ENCODE data around the gene ZEB1. TPM values are rescaled to one million over a fixed set of nuclear protein-coding genes. Genes with fewer than 3 reads are reported as not detected.
A peak's percentile ranks its signal among the peaks of the same experiment; 100 is the strongest.
"Not testable (repeated sequence)": the region's sequence is repeated elsewhere in the genome, so short reads cannot be mapped to it uniquely, and the experiment has no call there.

Gene ZEB1
- total RNA-seq, 1 donor from 2014 or later, result 162 TPM

- DNase-seq, result no peak
- Mint-ChIP-seq H3K27me3 (ENCODE audit: unreplicated experiment) (no peaks in the 10 kb centered on the region), H3K9me3 (ENCODE audit: unreplicated experiment) (peaks cover 3% of the 10 kb centered on the region), H3K4me3 (ENCODE audit: unreplicated experiment) (no peak overlapping the region), H3K27ac (ENCODE audit: unreplicated experiment) (no peak overlapping the region), H3K36me3 (ENCODE audit: unreplicated experiment) (peaks cover 7% of the 10 kb centered on the region), H3K4me1 (ENCODE audit: low read depth, unreplicated experiment) (peaks cover 3% of the 10 kb centered on the region)
- TF ChIP-seq, protein P1, sequence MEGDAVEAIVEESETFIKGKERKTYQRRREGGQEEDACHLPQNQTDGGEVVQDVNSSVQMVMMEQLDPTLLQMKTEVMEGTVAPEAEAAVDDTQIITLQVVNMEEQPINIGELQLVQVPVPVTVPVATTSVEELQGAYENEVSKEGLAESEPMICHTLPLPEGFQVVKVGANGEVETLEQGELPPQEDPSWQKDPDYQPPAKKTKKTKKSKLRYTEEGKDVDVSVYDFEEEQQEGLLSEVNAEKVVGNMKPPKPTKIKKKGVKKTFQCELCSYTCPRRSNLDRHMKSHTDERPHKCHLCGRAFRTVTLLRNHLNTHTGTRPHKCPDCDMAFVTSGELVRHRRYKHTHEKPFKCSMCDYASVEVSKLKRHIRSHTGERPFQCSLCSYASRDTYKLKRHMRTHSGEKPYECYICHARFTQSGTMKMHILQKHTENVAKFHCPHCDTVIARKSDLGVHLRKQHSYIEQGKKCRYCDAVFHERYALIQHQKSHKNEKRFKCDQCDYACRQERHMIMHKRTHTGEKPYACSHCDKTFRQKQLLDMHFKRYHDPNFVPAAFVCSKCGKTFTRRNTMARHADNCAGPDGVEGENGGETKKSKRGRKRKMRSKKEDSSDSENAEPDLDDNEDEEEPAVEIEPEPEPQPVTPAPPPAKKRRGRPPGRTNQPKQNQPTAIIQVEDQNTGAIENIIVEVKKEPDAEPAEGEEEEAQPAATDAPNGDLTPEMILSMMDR (IDR thresholded peaks at IDR 0.05; ENCODE audit: partially characterized antibody, unreplicated experiment), result no peak
Measured at GRCh38 chr10:31424473-31424872, 105.5 kb downstream of the ZEB1 start.

- Mint-ChIP-seq H3K27ac (ENCODE audit: unreplicated experiment) (no peak overlapping the region), H3K9me3 (ENCODE audit: unreplicated experiment) (peaks cover 3% of the 10 kb centered on the region), H3K4me1 (ENCODE audit: low read depth, unreplicated experiment) (no peaks in the 10 kb centered on the region), H3K36me3 (ENCODE audit: unreplicated experiment) (peaks cover 7% of the 10 kb centered on the region), H3K27me3 (ENCODE audit: unreplicated experiment) (no peaks in the 10 kb centered on the region), H3K4me3 (ENCODE audit: unreplicated experiment) (no peak overlapping the region)
- no peak for DNase-seq
- TF ChIP-seq, protein P1 (IDR thresholded peaks at IDR 0.05; ENCODE audit: partially characterized antibody, unreplicated experiment), result no peak
Measured at GRCh38 chr10:31426401-31426800, 107.4 kb downstream of the ZEB1 start.

DNA sequence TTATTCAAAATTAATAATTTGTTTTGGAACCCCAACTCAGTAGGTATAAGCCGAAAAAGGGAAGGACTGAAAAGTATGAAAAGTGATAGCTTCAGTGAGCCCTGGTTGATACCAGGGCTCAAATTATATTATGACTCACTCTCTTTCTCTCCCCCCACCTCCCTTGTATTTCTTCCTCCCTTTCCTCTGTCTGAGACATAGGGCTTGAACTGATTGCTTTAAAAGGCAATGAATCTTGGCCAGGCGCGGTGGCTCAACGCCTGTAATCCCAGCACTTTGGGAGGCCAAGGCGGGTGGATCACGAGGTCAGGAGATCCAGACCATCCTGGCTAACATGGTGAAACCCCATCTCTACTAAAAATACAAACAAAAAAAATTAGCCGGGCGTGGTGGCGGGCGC lies 108.3 kb downstream of the ZEB1 start:
- H3K4me3 Mint-ChIP-seq (ENCODE audit: unreplicated experiment); H3K27ac Mint-ChIP-seq (ENCODE audit: unreplicated experiment); DNase-seq: not testable (repeated sequence)

GRCh38 chr10:31428499-31428898 lies 109.5 kb downstream of the ZEB1 start:
- not testable (repeated sequence) for H3K4me3 Mint-ChIP-seq (ENCODE audit: unreplicated experiment); H3K27me3 Mint-ChIP-seq (ENCODE audit: unreplicated experiment); H3K36me3 Mint-ChIP-seq (ENCODE audit: unreplicated experiment); DNase-seq; H3K4me1 Mint-ChIP-seq (ENCODE audit: low read depth, unreplicated experiment); H3K27ac Mint-ChIP-seq (ENCODE audit: unreplicated experiment); H3K9me3 Mint-ChIP-seq (ENCODE audit: unreplicated experiment)

More for the DNA sequence above, 108.3 kb downstream of the ZEB1 start:
- H3K9me3 Mint-ChIP-seq (ENCODE audit: unreplicated experiment); H3K4me1 Mint-ChIP-seq (ENCODE audit: low read depth, unreplicated experiment); H3K36me3 Mint-ChIP-seq (ENCODE audit: unreplicated experiment); H3K27me3 Mint-ChIP-seq (ENCODE audit: unreplicated experiment): not testable (repeated sequence)

GRCh38 chr10:31431021-31431420 lies 112.0 kb downstream of the ZEB1 start:
- Mint-ChIP-seq H3K4me1 (ENCODE audit: low read depth, unreplicated experiment) (no peaks in the 10 kb centered on the region), H3K4me3 (ENCODE audit: unreplicated experiment) (no peak overlapping the region), H3K27me3 (ENCODE audit: unreplicated experiment) (no peaks in the 10 kb centered on the region), H3K9me3 (ENCODE audit: unreplicated experiment) (peaks cover 5% of the 10 kb centered on the region), H3K27ac (ENCODE audit: unreplicated experiment) (no peak overlapping the region), H3K36me3 (ENCODE audit: unreplicated experiment) (peaks cover 12% of the 10 kb centered on the region)
- TF ChIP-seq, protein P1 (IDR thresholded peaks at IDR 0.05; ENCODE audit: partially characterized antibody, unreplicated experiment), result no peak
- DNase-seq, result no peak

GRCh38 chr10:31437959-31438358 lies 118.9 kb downstream of the ZEB1 start:
- DNase-seq, result peak; percentile 17
- TF ChIP-seq, protein P1 (IDR thresholded peaks at IDR 0.05; ENCODE audit: partially characterized antibody, unreplicated experiment), result no peak
- H3K27ac Mint-ChIP-seq (ENCODE audit: unreplicated experiment), result no peak overlapping the region
- peaks cover 12% of the 10 kb centered on the region for H3K36me3 Mint-ChIP-seq (ENCODE audit: unreplicated experiment)
- H3K9me3 Mint-ChIP-seq (ENCODE audit: unreplicated experiment), result peaks cover 5% of the 10 kb centered on the region
- H3K4me3 Mint-ChIP-seq (ENCODE audit: unreplicated experiment), result no peak overlapping the region
- peaks cover 4% of the 10 kb centered on the region for H3K27me3 Mint-ChIP-seq (ENCODE audit: unreplicated experiment)
- peaks cover 4% of the 10 kb centered on the region for H3K4me1 Mint-ChIP-seq (ENCODE audit: low read depth, unreplicated experiment)
